ENCODE measurements around the gene KCTD12. TPM values are rescaled to one million over a fixed set of nuclear protein-coding genes. Genes with fewer than 3 reads are reported as not detected.

The KCTD12 gene
- total and polyA plus RNA-seq, 2 donors (not counting 1 experiment from before 2014, with no cell fraction given) = 9.9 to 35.3 TPM

DNA sequence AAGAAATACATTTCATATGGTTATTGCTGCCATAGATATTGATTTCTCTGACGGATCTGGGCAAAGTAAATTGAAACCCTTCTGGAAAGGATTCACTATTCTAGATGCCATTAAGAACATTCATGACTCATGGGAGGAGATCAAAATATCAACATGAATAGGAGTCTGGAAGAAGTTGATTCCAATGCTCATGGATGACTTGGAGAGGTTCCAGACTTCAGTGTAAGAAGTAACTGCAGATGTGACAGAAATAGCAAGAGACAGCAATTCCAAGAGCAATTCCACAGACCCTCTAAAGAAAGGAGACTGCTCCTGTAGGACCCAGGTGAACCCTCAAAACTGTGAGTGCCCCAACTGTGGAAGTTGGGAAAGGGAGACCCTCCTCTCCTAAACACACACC is 30.9 kb upstream of the KCTD12 start:
- no peak overlapping the region for H3K9ac ChIP-seq (ENCODE audit: insufficient read depth, low read length)
- no peaks in the 10 kb centered on the region for H3K36me3 ChIP-seq (ENCODE audit: control insufficient read depth, insufficient read depth, low read length)
- no peak overlapping the region for H2AFZ ChIP-seq (ENCODE audit: low read length)
- no peaks in the 10 kb centered on the region for H4K20me1 ChIP-seq (ENCODE audit: control insufficient read depth, extremely low read depth, insufficient read depth, low read length)
- no peaks in the 10 kb centered on the region for H3K27me3 ChIP-seq (ENCODE audit: control insufficient read depth, insufficient read depth, low read length)
- DNase-seq (ENCODE audit: low read depth in 2 of 2) = peak; percentile 18 to 47
- H3K79me2 ChIP-seq (ENCODE audit: control insufficient read depth, insufficient read depth, low read length) = no peaks in the 10 kb centered on the region
- no peak overlapping the region for H3K4me2 ChIP-seq (ENCODE audit: extremely low read depth, insufficient read depth, low read length)
- H3K4me3 ChIP-seq (replicated peaks in 1 of 4; ENCODE audit: control extremely low read depth in 1 of 4, insufficient read depth in 1 of 4, low read depth in 3 of 4, low read length in 4 of 4) = no peak overlapping the region
- TF ChIP-seq, protein P1, sequence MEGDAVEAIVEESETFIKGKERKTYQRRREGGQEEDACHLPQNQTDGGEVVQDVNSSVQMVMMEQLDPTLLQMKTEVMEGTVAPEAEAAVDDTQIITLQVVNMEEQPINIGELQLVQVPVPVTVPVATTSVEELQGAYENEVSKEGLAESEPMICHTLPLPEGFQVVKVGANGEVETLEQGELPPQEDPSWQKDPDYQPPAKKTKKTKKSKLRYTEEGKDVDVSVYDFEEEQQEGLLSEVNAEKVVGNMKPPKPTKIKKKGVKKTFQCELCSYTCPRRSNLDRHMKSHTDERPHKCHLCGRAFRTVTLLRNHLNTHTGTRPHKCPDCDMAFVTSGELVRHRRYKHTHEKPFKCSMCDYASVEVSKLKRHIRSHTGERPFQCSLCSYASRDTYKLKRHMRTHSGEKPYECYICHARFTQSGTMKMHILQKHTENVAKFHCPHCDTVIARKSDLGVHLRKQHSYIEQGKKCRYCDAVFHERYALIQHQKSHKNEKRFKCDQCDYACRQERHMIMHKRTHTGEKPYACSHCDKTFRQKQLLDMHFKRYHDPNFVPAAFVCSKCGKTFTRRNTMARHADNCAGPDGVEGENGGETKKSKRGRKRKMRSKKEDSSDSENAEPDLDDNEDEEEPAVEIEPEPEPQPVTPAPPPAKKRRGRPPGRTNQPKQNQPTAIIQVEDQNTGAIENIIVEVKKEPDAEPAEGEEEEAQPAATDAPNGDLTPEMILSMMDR (conservative IDR thresholded peaks at IDR 0.05 in 1 of 2, IDR thresholded peaks at IDR 0.05 in 1 of 2; ENCODE audit: low read depth in 1 of 2, low read length in 2 of 2) = no peak
- no peak for TF ChIP-seq EZH2 (IDR thresholded peaks at IDR 0.05; ENCODE audit: low read length, missing control alignments)
- H3K4me1 ChIP-seq (ENCODE audit: control insufficient read depth, extremely low read depth, insufficient read depth, low read length) = no peaks in the 10 kb centered on the region
- H3K27ac ChIP-seq (ENCODE audit: insufficient read depth, low read length) = no peak overlapping the region
- H3K9me3 ChIP-seq (ENCODE audit: control insufficient read depth, insufficient read depth, low read depth, low read length) = no peaks in the 10 kb centered on the region

DNA sequence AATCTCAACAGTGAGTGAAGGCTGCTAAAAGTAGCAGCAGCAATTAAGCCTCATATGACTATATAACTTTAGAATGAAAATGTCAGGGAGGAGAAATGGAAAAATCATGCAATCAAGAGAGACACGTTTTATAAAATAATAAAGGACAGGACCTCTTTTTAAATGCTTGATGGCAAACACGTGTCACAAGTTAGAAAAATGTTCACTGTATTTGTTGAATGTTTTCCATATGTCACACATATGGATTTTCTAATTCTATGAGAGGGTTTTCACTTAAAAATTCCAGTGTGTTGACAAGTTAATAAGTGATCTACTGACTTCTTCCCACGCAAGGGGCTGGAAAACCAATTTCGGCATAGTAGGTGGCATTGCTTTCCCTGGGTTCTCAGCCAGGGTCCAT is 27.7 kb upstream of the KCTD12 start:
- no peak overlapping the region for H3K4me2 ChIP-seq (ENCODE audit: extremely low read depth, insufficient read depth, low read length)
- TF ChIP-seq, protein P1 (conservative IDR thresholded peaks at IDR 0.05 in 1 of 2, IDR thresholded peaks at IDR 0.05 in 1 of 2; ENCODE audit: low read depth in 1 of 2, low read length in 2 of 2) = no peak
- TF ChIP-seq EZH2 (IDR thresholded peaks at IDR 0.05; ENCODE audit: low read length, missing control alignments) = no peak
- H3K36me3 ChIP-seq (ENCODE audit: control insufficient read depth, insufficient read depth, low read length) = no peaks in the 10 kb centered on the region
- H3K79me2 ChIP-seq (ENCODE audit: control insufficient read depth, insufficient read depth, low read length) = no peaks in the 10 kb centered on the region
- H3K4me1 ChIP-seq (ENCODE audit: control insufficient read depth, extremely low read depth, insufficient read depth, low read length) = no peaks in the 10 kb centered on the region
- no peaks in the 10 kb centered on the region for H4K20me1 ChIP-seq (ENCODE audit: control insufficient read depth, extremely low read depth, insufficient read depth, low read length)
- no peaks in the 10 kb centered on the region for H3K27me3 ChIP-seq (ENCODE audit: control insufficient read depth, insufficient read depth, low read length)
- H2AFZ ChIP-seq (ENCODE audit: low read length) = no peak overlapping the region
- H3K9ac ChIP-seq (ENCODE audit: insufficient read depth, low read length) = no peak overlapping the region
- H3K27ac ChIP-seq (ENCODE audit: insufficient read depth, low read length) = no peak overlapping the region
- no peaks in the 10 kb centered on the region for H3K9me3 ChIP-seq (ENCODE audit: control insufficient read depth, insufficient read depth, low read depth, low read length)
- H3K4me3 ChIP-seq (replicated peaks in 1 of 4; ENCODE audit: control extremely low read depth in 1 of 4, insufficient read depth in 1 of 4, low read depth in 3 of 4, low read length in 4 of 4) = no peak overlapping the region
- DNase-seq (ENCODE audit: low read depth in 2 of 2) = no peak

DNA sequence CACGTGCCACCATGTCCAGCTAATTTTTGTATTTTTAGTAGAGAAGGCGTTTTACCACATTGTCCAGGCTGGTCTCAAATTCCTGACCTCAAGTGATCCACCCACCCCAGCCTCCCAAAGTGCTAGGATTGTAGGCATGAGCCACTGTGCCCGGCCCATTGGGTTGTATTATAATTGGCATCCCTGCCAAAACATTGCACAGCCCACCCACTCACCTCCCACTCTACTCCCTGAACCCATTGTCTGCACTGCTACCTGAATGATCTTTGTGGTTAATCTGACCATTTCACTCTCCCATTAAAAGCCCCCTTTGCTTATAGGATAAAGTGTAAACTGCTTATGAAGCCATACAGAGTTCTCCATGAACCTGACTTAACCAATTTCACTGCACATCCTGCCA is 26.3 kb upstream of the KCTD12 start:
- H3K27ac ChIP-seq (ENCODE audit: insufficient read depth, low read length) = no peak overlapping the region
- H3K4me1 ChIP-seq (ENCODE audit: control insufficient read depth, extremely low read depth, insufficient read depth, low read length) = no peaks in the 10 kb centered on the region

More for the DNA sequence above, 26.3 kb upstream of the KCTD12 start:
- H3K4me3 ChIP-seq (replicated peaks in 1 of 4; ENCODE audit: control extremely low read depth in 1 of 4, insufficient read depth in 1 of 4, low read depth in 3 of 4, low read length in 4 of 4) = no peak overlapping the region
- no peaks in the 10 kb centered on the region for H3K9me3 ChIP-seq (ENCODE audit: control insufficient read depth, insufficient read depth, low read depth, low read length)
- DNase-seq (ENCODE audit: low read depth in 2 of 2) = no peak
- TF ChIP-seq, protein P1 (conservative IDR thresholded peaks at IDR 0.05 in 1 of 2, IDR thresholded peaks at IDR 0.05 in 1 of 2; ENCODE audit: low read depth in 1 of 2, low read length in 2 of 2) = no peak
- TF ChIP-seq EZH2 (IDR thresholded peaks at IDR 0.05; ENCODE audit: low read length, missing control alignments) = no peak
- H3K36me3 ChIP-seq (ENCODE audit: control insufficient read depth, insufficient read depth, low read length) = no peaks in the 10 kb centered on the region
- no peaks in the 10 kb centered on the region for H3K79me2 ChIP-seq (ENCODE audit: control insufficient read depth, insufficient read depth, low read length)
- H4K20me1 ChIP-seq (ENCODE audit: control insufficient read depth, extremely low read depth, insufficient read depth, low read length) = no peaks in the 10 kb centered on the region
- H3K27me3 ChIP-seq (ENCODE audit: control insufficient read depth, insufficient read depth, low read length) = no peaks in the 10 kb centered on the region
- H3K9ac ChIP-seq (ENCODE audit: insufficient read depth, low read length) = no peak overlapping the region
- H3K4me2 ChIP-seq (ENCODE audit: extremely low read depth, insufficient read depth, low read length) = no peak overlapping the region
- no peak overlapping the region for H2AFZ ChIP-seq (ENCODE audit: low read length)

Data from fibroblast of lung (primary cell).